Vagina (tissue), 2 donors: Measurements from ENCODE around the gene NOP10. TPM values are rescaled to one million over a fixed set of nuclear protein-coding genes. Genes with fewer than 3 reads are reported as not detected.

ENCODE experiments used
- DNase-seq, 2 donors: peaks; one replicate each; pipeline ENCODE4 v3.0.0-alpha.2; 2017; ENCODE audit errors: extremely low spot score in 2 of 2
- H3K27ac ChIP-seq: fragments of 200-600 bp; sonication (generic); one replicate; pipeline ENCODE4 v1.5.1; 2019
- H3K27me3 ChIP-seq: fragments of 200-600 bp; sonication (generic); one replicate; pipeline ENCODE4 v1.5.1; 2019
- H3K36me3 ChIP-seq, 2 donors: fragments of 200-600 bp; sonication (generic); one replicate each; pipeline ENCODE4 v1.5.1; 2017 to 2019
- H3K4me1 ChIP-seq: fragments of 200-600 bp; sonication (generic); one replicate; pipeline ENCODE4 v1.5.1; 2019
- H3K4me3 ChIP-seq, 2 donors: fragments of 200-600 bp; sonication (generic); 1 replicate in 1 of 2; 2 replicates in 1 of 2; pipeline ENCODE4 v1.5.1; 2016 to 2019
- H3K9me3 ChIP-seq: fragments of 200-600 bp; sonication (generic); one replicate; pipeline ENCODE4 v1.5.1; 2019
- POLR2A ChIP-seq, 2 donors: fragments of 450-650 bp; IDR thresholded peaks; one replicate each; pipeline ENCODE4 v1.6.1; 2017; ENCODE audit warnings: antibody characterized with exemption in 2 of 2, mild to moderate bottlenecking in 2 of 2, moderate library complexity in 2 of 2
- POLR2AphosphoS5 ChIP-seq, 2 donors: sonication (generic); formaldehyde crosslinking; IDR thresholded peaks; one replicate each; pipeline ENCODE4 v1.9.0; 2017; ENCODE audit warnings: antibody characterized with exemption in 2 of 2, mild to moderate bottlenecking in 2 of 2, low read depth in 1 of 2; ENCODE audit not compliant: insufficient read depth in 1 of 2
- intact Hi-C: fragments of 100-400 bp; cut with DNase I; formaldehyde crosslinking; loops from one replicate; pipeline ENCODE4 v1.15.1; 2023
- total RNA-seq: library from RNA; depleted of rRNA; stranded (reverse); fragments of >200 nt; gene quantifications from one replicate; pipeline ENCODE4 v1.2.3, GENCODE V29; 2016
- TF ChIP-seq, protein P1 (sequence below), 3 experiments: fragments of 450-650 bp in 2 of 3; fragments of 200-600 bp in 1 of 3; sonication (generic) in 1 of 3; IDR thresholded peaks; one replicate each; pipeline ENCODE4 v1.5.1; 2017 to 2019; ENCODE audit warnings: antibody characterized with exemption in 3 of 3, mild to moderate bottlenecking in 2 of 3, moderate library complexity in 2 of 3

The NOP10 gene
- total RNA-seq, 1 donor from 2014 or later: 150 TPM

DNA sequence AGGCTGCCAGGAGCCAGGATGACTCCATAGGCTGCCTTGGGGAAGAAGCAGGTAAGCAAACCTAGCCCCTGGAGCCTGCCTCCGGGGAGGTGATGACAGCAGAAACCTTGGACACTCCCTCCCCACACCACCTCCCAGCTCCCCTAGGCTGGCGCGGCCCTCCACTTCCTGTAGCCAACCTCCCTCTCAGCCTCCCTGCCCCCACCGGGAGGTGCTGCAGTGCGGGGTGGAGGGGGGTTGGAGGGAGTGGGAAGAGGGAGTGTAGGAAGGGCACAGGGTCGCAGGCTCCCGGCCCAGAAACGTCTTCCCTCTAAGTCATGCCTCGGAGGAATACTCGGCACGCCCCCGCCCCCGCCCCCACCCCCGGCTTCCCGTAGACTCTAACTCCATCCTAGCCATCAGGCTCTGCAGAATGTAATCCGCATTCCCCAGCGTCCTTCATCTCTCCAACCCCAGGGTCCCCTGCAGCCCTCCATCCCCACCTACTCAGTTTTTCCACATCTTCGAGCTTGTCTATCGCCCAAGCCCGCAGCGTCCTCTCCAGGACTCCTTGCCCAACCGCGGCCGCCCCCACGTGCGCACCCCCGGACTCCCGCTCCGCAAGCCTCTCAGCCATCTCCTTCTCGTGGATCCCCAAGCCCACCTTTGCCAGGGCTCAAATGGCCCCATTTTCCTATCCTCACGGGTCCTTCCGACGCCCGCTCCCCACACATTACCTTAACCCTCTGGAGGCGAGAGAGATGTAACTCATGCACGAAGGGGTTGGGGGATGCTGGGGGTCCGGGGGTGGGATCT lies 23.5 kb upstream of the NOP10 start:
- no peaks in the 10 kb centered on the region for H3K27me3 ChIP-seq
- H3K4me1 ChIP-seq: peaks cover 28% of the 10 kb centered on the region
- peak overlapping the region; percentile 99 for H3K27ac ChIP-seq
- DNase-seq: no peak
- TF ChIP-seq, protein P1, sequence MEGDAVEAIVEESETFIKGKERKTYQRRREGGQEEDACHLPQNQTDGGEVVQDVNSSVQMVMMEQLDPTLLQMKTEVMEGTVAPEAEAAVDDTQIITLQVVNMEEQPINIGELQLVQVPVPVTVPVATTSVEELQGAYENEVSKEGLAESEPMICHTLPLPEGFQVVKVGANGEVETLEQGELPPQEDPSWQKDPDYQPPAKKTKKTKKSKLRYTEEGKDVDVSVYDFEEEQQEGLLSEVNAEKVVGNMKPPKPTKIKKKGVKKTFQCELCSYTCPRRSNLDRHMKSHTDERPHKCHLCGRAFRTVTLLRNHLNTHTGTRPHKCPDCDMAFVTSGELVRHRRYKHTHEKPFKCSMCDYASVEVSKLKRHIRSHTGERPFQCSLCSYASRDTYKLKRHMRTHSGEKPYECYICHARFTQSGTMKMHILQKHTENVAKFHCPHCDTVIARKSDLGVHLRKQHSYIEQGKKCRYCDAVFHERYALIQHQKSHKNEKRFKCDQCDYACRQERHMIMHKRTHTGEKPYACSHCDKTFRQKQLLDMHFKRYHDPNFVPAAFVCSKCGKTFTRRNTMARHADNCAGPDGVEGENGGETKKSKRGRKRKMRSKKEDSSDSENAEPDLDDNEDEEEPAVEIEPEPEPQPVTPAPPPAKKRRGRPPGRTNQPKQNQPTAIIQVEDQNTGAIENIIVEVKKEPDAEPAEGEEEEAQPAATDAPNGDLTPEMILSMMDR (IDR thresholded peaks at IDR 0.05): no peak
- peak in 1 of 2 donors; percentile 3 for TF ChIP-seq POLR2AphosphoS5 (IDR thresholded peaks at IDR 0.05; ENCODE audit: insufficient read depth in 1 of 2, low read depth in 1 of 2)
- H3K9me3 ChIP-seq: no peaks in the 10 kb centered on the region
- peaks cover 0 to 10% of the 10 kb centered on the region in 2 donors for H3K36me3 ChIP-seq
- intact Hi-C loops: loop anchor here (2.0 to 10.0 kb wide), 2 partner anchors 24 to 122 kb away; partner anchors contain the start of genes NOP10 and NUTM1
- peak overlapping the region; percentile 76 to 91 for H3K4me3 ChIP-seq

DNA sequence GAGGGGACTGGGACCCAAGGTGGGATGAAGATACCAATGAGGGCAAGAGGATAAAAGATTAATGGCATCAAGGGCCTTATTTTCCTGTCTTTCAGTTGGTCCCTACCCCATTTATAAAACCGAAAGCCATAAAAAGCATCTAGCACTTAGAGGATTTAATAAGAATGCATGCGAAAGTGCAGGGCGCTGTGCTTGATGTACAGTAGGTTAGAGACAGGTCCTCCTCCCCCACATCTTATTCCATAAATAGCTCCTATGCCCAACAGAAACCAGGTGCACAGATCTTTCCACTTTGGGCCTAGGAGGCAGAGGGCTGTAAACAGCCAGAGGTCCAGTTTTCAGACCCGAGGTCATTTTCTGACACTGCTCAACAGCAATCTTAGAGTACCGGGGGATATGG lies 22.9 kb upstream of the NOP10 start:
- H3K36me3 ChIP-seq: peaks cover 0 to 10% of the 10 kb centered on the region in 2 donors
- no peak for DNase-seq
- H3K27me3 ChIP-seq: no peaks in the 10 kb centered on the region
- no peak for TF ChIP-seq POLR2AphosphoS5 (IDR thresholded peaks at IDR 0.05; ENCODE audit: insufficient read depth in 1 of 2, low read depth in 1 of 2)
- no peak for TF ChIP-seq POLR2A (IDR thresholded peaks at IDR 0.05)
- TF ChIP-seq, protein P1 (IDR thresholded peaks at IDR 0.05): no peak
- H3K9me3 ChIP-seq: no peaks in the 10 kb centered on the region
- H3K4me1 ChIP-seq: peaks cover 28% of the 10 kb centered on the region
- peak overlapping the region; percentile 76 to 91 for H3K4me3 ChIP-seq
- intact Hi-C loops: loop anchor here (2.0 to 10.0 kb wide), 2 partner anchors 23 to 121 kb away; partner anchors contain the start of genes NOP10 and NUTM1
- H3K27ac ChIP-seq: peak overlapping the region; percentile 99

DNA sequence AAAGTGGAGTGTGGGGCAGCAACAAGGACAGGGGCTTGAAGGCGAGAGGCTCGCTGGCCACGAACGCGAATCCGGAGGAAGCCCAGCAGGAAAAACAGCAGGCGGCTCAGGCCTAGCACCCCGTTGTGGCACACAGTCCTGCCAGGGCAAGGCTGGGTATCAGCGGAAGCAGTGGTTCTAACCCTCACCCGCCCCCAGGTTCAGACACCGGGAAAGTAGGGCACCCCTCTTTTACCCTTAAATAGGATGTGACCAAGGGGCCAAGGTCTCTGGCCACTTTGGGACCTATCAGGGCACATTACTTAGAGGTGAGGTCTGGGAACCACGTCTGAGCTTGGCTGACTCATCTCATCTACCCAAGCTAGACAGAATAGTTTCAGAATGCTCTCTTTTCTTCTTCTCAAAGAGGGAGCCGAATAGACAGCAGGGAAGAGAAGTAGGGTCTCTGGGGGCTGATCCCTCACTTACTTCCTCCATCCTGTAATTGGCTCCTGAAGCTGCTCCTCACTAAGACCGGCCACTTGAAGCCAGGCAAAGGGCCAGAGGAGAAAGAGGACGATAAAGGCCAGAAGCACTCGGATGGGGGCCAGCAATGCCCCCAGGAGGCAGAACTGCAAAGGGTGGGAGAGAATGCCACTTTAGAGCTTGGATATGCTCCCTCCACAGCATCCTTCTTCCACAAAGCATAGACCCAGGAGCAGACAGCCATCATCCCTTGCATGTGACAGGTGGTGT lies 22.3 kb upstream of the NOP10 start:
- TF ChIP-seq, protein P1 (IDR thresholded peaks at IDR 0.05): no peak
- no peak for TF ChIP-seq POLR2A (IDR thresholded peaks at IDR 0.05)
- no peak for TF ChIP-seq POLR2AphosphoS5 (IDR thresholded peaks at IDR 0.05; ENCODE audit: insufficient read depth in 1 of 2, low read depth in 1 of 2)
- intact Hi-C loops: loop anchor here (10.0 kb wide), 1 partner anchor 120 kb away; no protein-coding TSS in a partner anchor
- Histone ChIP-seq H3K27me3 (no peaks in the 10 kb centered on the region), H3K27ac (peak overlapping the region; percentile 21), H3K4me3 (peak overlapping the region; percentile 76 to 91), H3K4me1 (peaks cover 28% of the 10 kb centered on the region), H3K9me3 (no peaks in the 10 kb centered on the region), H3K36me3 (peaks cover 0 to 10% of the 10 kb centered on the region in 2 donors)
- DNase-seq: no peak

DNA sequence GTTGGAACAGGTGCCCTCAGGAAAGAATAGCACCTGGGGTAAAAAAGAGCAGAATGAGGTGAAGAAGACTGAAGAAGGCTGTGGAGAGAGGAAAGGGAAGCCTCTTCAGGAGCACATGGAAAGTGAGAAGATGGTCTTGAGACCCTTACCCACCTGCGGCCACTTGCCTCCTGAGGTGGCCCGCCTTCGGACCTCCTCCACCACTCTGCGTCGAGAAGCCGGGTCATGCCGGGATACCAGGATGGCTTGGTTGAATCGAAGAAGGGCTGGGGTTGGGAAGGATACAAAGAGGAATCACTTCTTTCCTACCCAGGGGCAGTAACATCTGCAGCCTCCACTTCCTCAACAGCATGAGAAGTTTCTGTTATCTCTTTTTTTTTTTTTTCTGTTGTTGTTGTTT lies 21.1 kb upstream of the NOP10 start:
- H3K4me3 ChIP-seq: no peak overlapping the region
- H3K4me1 ChIP-seq: peaks cover 36% of the 10 kb centered on the region
- intact Hi-C loops: loop anchor here (10.0 kb wide), 1 partner anchor 119 kb away; no protein-coding TSS in a partner anchor
- TF ChIP-seq, protein P1 (IDR thresholded peaks at IDR 0.05): no peak
- TF ChIP-seq POLR2A (IDR thresholded peaks at IDR 0.05) (no peak), POLR2AphosphoS5 (IDR thresholded peaks at IDR 0.05; ENCODE audit: insufficient read depth in 1 of 2, low read depth in 1 of 2) (no peak)
- no peaks in the 10 kb centered on the region for H3K27me3 ChIP-seq
- DNase-seq: no peak
- peaks cover 0 to 10% of the 10 kb centered on the region in 2 donors for H3K36me3 ChIP-seq
- no peaks in the 10 kb centered on the region for H3K9me3 ChIP-seq
- H3K27ac ChIP-seq: no peak overlapping the region
